ENCODE data around the gene YAP1. TPM values are rescaled to one million over a fixed set of nuclear protein-coding genes. Genes with fewer than 3 reads are reported as not detected.

The YAP1 gene
- total and polyA plus RNA-seq, 3 donors from 2014 or later = 44.2 to 144 (median 110) TPM

DNA sequence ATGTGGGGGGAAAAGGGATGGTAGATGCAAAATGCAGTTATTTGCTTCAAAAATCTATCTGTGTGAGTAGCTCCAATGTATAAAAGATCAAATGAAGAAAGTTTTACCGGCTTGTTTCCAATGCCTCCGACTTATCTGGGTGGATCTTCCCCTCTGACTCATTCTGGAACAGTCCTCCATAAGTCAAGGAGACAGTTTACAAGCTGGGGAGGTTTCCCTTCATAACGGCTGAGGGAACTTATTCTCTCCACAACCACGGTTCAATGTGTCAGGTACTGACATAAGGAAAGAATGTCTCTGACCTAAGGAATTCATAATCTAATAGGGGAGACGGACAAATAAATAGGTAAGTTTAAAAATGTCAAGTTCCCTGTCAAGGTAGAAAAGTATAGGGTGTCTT is 157.4 kb downstream of the YAP1 start:
- Histone ChIP-seq H3K36me3 (ENCODE audit: low read depth, missing control alignments) (no peaks in the 10 kb centered on the region), H3K27me3 (no peaks in the 10 kb centered on the region), H3K4me1 (peaks cover 6% of the 10 kb centered on the region), H3K4me3 (no peak overlapping the region), H3K9me3 (no peaks in the 10 kb centered on the region), H3K27ac (no peak overlapping the region)
- TF ChIP-seq POLR2A (IDR thresholded peaks at IDR 0.05) = no peak
- TF ChIP-seq, protein P1, sequence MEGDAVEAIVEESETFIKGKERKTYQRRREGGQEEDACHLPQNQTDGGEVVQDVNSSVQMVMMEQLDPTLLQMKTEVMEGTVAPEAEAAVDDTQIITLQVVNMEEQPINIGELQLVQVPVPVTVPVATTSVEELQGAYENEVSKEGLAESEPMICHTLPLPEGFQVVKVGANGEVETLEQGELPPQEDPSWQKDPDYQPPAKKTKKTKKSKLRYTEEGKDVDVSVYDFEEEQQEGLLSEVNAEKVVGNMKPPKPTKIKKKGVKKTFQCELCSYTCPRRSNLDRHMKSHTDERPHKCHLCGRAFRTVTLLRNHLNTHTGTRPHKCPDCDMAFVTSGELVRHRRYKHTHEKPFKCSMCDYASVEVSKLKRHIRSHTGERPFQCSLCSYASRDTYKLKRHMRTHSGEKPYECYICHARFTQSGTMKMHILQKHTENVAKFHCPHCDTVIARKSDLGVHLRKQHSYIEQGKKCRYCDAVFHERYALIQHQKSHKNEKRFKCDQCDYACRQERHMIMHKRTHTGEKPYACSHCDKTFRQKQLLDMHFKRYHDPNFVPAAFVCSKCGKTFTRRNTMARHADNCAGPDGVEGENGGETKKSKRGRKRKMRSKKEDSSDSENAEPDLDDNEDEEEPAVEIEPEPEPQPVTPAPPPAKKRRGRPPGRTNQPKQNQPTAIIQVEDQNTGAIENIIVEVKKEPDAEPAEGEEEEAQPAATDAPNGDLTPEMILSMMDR (IDR thresholded peaks at IDR 0.05) = no peak
- WGBS, 2 donors = 22 to 43% methylated on average over 5 of the region's 5 CpGs
- intact Hi-C loops (cut with DNase I; ENCODE audit: low total_unique reads) = no loop called here
- DNase-seq = no peak

DNA sequence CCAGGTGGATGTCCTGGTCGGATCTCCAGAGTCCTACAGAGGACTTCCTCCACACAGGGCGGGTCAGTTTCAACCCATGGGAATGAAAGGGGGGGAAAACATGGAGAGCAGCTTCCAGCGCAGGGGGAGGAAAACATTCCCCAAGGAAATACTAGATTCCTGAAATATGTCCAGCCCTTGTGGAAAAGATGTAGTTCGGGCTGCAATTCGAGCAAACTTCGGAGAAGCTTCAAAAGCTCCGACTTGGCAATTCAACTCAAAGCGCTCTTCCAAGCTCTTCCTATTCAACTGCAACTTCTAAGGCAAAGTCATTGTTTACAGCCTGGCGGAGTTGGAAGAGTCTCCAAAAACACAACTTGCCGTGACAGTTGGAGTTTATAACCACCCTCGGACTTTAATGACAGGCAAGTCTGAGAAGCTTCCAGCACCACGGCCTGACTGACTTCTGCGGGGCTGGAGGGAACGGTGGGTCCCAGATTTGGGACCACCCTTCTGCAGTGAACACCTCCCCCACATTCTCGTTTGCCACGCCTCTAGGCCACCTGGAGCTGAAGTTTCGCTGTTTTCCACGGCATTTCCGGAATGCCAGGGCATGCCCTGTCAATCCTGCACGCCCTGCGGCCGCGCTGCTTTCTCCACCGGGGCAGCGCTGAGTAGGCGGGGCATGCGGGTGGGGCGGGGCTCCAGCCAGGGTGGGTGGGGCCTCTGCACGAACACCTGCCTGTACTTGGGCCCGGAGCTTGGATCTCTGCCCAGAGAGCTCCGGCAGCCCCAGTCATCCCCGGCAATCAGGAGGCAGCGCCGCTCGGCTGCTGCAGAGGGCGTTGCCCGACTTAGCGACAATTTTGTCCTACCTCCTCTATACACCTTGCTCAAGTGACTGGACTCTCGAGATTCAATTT is 158.1 kb downstream of the YAP1 start:
- Histone ChIP-seq H3K27me3 (no peaks in the 10 kb centered on the region), H3K4me1 (peaks cover 6% of the 10 kb centered on the region), H3K27ac (no peak overlapping the region), H3K36me3 (ENCODE audit: low read depth, missing control alignments) (no peaks in the 10 kb centered on the region), H3K4me3 (peak overlapping the region; percentile 7 to 45), H3K9me3 (no peaks in the 10 kb centered on the region)
- WGBS, 2 donors = 19 to 24% methylated on average over 20 to 39 of the region's 39 CpGs
- DNase-seq = peak; percentile 85
- TF ChIP-seq, protein P1 (IDR thresholded peaks at IDR 0.05) = peak in 1 of 3 experiments; percentile 27
- TF ChIP-seq POLR2A (IDR thresholded peaks at IDR 0.05) = no peak
- intact Hi-C loops (cut with DNase I; ENCODE audit: low total_unique reads) = no loop called here

- H3K27ac ChIP-seq = no peak overlapping the region
- no peak for DNase-seq
- peak overlapping the region; percentile 7 to 45 for H3K4me3 ChIP-seq
- no peaks in the 10 kb centered on the region for H3K27me3 ChIP-seq
- H3K9me3 ChIP-seq = no peaks in the 10 kb centered on the region
- H3K36me3 ChIP-seq (ENCODE audit: low read depth, missing control alignments) = no peaks in the 10 kb centered on the region
- intact Hi-C loops (cut with DNase I; ENCODE audit: low total_unique reads) = no loop called here
- H3K4me1 ChIP-seq = peaks cover 6% of the 10 kb centered on the region
- 16 to 17% methylated on average over 6 of the region's 6 CpGs for WGBS, 2 donors
- TF ChIP-seq, protein P1 (IDR thresholded peaks at IDR 0.05) = no peak
- TF ChIP-seq POLR2A (IDR thresholded peaks at IDR 0.05) = no peak
Measured at GRCh38 chr11:102268985-102269470, 158.8 kb downstream of the YAP1 start.

- Histone ChIP-seq H3K9me3 (no peaks in the 10 kb centered on the region), H3K4me1 (peaks cover 6% of the 10 kb centered on the region), H3K27ac (no peak overlapping the region), H3K4me3 (no peak overlapping the region), H3K27me3 (no peaks in the 10 kb centered on the region), H3K36me3 (ENCODE audit: low read depth, missing control alignments) (no peaks in the 10 kb centered on the region)
- no peak for DNase-seq
- no peak for TF ChIP-seq POLR2A (IDR thresholded peaks at IDR 0.05)
- TF ChIP-seq, protein P1 (IDR thresholded peaks at IDR 0.05) = no peak
- 85 to 92% methylated on average over 2 of the region's 2 CpGs for WGBS, 2 donors
- intact Hi-C loops (cut with DNase I; ENCODE audit: low total_unique reads) = no loop called here
Measured at GRCh38 chr11:102269927-102270326, 159.7 kb downstream of the YAP1 start.
